ENCODE results near the gene NID2. TPM values are rescaled to one million over a fixed set of nuclear protein-coding genes. Genes with fewer than 3 reads are reported as not detected.

Gene NID2, protein sequence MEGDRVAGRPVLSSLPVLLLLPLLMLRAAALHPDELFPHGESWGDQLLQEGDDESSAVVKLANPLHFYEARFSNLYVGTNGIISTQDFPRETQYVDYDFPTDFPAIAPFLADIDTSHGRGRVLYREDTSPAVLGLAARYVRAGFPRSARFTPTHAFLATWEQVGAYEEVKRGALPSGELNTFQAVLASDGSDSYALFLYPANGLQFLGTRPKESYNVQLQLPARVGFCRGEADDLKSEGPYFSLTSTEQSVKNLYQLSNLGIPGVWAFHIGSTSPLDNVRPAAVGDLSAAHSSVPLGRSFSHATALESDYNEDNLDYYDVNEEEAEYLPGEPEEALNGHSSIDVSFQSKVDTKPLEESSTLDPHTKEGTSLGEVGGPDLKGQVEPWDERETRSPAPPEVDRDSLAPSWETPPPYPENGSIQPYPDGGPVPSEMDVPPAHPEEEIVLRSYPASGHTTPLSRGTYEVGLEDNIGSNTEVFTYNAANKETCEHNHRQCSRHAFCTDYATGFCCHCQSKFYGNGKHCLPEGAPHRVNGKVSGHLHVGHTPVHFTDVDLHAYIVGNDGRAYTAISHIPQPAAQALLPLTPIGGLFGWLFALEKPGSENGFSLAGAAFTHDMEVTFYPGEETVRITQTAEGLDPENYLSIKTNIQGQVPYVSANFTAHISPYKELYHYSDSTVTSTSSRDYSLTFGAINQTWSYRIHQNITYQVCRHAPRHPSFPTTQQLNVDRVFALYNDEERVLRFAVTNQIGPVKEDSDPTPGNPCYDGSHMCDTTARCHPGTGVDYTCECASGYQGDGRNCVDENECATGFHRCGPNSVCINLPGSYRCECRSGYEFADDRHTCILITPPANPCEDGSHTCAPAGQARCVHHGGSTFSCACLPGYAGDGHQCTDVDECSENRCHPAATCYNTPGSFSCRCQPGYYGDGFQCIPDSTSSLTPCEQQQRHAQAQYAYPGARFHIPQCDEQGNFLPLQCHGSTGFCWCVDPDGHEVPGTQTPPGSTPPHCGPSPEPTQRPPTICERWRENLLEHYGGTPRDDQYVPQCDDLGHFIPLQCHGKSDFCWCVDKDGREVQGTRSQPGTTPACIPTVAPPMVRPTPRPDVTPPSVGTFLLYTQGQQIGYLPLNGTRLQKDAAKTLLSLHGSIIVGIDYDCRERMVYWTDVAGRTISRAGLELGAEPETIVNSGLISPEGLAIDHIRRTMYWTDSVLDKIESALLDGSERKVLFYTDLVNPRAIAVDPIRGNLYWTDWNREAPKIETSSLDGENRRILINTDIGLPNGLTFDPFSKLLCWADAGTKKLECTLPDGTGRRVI (N-terminal part only)
- total RNA-seq, result 85.0 and 94.7 TPM in 2 replicates

GRCh38 chr14:52068615-52069306 is at the start of gene NID2:
TSS of gene NID2 (minus strand) at chr14:52069059. CDS start at chr14:52068994, 65 bp downstream.

GRCh38 chr14:51989293-51990234 is 79.3 kb downstream of the NID2 start, which contains the start of gene RTRAF:
TSS of gene RTRAF (plus strand) at chr14:51989546. CDS start at chr14:51989640, 94 bp downstream.

Other genes with a start within 250 kb of the NID2 start
- 23.0 and 23.6 TPM in 2 replicates for gene GNG2, start 208.4 kb downstream of the NID2 start, total RNA-seq
- gene RTRAF, start 79.5 kb downstream of the NID2 start, total RNA-seq, result 109 and 125 TPM in 2 replicates
- gene PTGDR, start 198.6 kb upstream of the NID2 start, total RNA-seq, result not detected in 2 replicates
- gene PTGER2, start 245.3 kb upstream of the NID2 start, total RNA-seq, result 120 and 124 TPM in 2 replicates